Measurements from ENCODE around the gene GRIK1.

DNA sequence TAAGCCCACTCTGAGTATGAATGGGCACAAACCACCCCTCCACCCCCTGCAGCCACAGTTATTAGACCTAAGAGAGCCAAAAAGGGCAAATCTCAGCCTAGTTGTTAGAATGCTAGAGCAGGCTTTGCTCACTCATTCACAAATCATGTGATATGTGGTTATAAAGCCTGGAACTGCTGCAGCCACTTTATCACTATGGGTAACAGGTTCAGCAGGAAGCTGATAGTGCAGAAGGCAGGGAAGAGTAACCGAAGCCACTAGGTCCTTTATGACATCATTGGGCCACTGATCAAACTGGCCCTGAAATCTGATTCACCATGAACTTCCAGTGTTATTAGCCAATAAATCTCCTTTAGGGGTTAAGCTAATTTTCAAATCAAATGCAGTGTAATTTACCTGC is 134.7 kb downstream of the GRIK1 start:
- TF ChIP-seq, protein P1, sequence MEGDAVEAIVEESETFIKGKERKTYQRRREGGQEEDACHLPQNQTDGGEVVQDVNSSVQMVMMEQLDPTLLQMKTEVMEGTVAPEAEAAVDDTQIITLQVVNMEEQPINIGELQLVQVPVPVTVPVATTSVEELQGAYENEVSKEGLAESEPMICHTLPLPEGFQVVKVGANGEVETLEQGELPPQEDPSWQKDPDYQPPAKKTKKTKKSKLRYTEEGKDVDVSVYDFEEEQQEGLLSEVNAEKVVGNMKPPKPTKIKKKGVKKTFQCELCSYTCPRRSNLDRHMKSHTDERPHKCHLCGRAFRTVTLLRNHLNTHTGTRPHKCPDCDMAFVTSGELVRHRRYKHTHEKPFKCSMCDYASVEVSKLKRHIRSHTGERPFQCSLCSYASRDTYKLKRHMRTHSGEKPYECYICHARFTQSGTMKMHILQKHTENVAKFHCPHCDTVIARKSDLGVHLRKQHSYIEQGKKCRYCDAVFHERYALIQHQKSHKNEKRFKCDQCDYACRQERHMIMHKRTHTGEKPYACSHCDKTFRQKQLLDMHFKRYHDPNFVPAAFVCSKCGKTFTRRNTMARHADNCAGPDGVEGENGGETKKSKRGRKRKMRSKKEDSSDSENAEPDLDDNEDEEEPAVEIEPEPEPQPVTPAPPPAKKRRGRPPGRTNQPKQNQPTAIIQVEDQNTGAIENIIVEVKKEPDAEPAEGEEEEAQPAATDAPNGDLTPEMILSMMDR (IDR thresholded peaks at IDR 0.05; ENCODE audit: borderline replicate concordance, extremely low read depth, low read length, poor library complexity, severe bottlenecking): no peak
- no peak for TF ChIP-seq EZH2 (IDR thresholded peaks at IDR 0.05; ENCODE audit: borderline replicate concordance, low read depth, low read length, severe bottlenecking)
